Panc1 (cell line): ENCODE measurements around the gene NAPA.

Experiments
- CTCF ChIP-seq: fragments of 450-650 bp; IDR thresholded peaks from 2 replicates; pipeline ENCODE4 v1.5.1; 2017; ENCODE audit warnings: mild to moderate bottlenecking
- POLR2AphosphoS5 ChIP-seq: IDR thresholded peaks from 2 replicates; pipeline ENCODE4 v1.6.1; 2012; ENCODE audit warnings: mild to moderate bottlenecking, low read depth, low read length, moderate library complexity
- REST ChIP-seq, 2 experiments: IDR thresholded peaks; 2 replicates each; pipeline ENCODE4 v1.6.1; 2011 to 2012; ENCODE audit warnings: low read depth in 2 of 2, control low read depth in 1 of 2, low read length in 1 of 2, mild to moderate bottlenecking in 1 of 2, moderate library complexity in 1 of 2; ENCODE audit not compliant: insufficient read depth in 1 of 2

- TF ChIP-seq CTCF = no peak
- no peak for TF ChIP-seq POLR2AphosphoS5
- TF ChIP-seq REST (IDR thresholded peaks at IDR 0.05; ENCODE audit: insufficient read depth in 1 of 2, low read depth in 2 of 2, low read length in 1 of 2) = no peak
Observed at GRCh38 chr19:47538812-47539211, 23.9 kb upstream of the NAPA start.
